HG02973 (cell line): ENCODE data around the gene PSMD1.
"Not testable (repeated sequence)": the region's sequence is repeated elsewhere in the genome, so short reads cannot be mapped to it uniquely, and the experiment has no call there.

Source experiments
- ATAC-seq: cut with Tn5 transposase; IDR thresholded peaks from one replicate; pipeline ENCODE4 v1.9.1; 2021; ENCODE audit warnings: moderate library complexity; ENCODE audit not compliant: unreplicated experiment

Gene PSMD1

DNA sequence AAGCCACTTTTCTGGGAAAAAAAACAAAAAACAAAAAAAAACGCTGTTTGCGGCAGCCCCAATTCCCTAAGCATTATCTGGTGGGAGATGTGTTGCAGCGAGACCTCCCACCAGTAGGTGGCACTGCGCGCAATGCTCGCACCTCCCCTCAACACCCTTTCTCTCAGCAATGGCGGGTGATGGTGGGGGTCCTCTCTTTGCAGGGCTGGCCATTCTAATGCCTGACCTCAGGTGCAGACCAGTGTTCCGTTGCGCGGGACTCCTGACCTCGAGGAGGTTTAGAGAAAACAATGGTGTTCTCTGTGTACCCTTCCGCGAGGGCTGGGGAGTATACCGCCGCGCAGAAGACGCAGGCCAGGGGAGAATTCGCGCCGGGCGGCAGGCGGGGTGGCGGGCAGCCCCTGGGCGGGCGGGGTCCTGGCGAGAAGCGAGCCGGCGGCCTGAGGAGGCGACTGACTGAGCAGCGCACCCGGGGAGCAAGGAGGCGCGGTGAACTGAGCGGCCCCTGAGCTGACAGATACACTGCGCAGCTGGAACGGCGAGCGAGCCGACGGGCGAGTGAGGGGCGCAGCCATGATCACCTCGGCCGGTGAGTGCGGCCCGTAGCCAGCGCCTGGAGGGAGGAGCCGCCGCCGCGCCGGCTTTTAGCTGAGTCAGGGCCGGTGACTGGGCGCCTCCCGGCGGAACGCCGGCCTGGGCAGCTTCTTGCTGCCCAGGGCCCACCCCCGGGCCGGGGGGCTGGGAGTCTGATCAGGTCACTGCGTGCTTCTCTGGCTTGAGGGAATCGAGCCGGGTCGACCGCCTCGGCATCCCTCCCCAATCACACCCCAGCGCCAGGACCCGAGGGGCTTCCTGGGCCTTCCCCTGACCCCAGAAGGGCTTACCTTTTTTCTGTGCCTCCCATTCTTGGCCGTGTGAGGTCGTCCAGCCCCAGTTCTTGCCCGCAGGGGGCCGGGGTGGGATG, at the start of gene PSMD1:
Gene PSMD1 (plus strand): TSS at position 415 of the 964 bp plus-strand sequence. CDS start 159 bp downstream, at position 574.
- ATAC-seq: peak; percentile 72

DNA sequence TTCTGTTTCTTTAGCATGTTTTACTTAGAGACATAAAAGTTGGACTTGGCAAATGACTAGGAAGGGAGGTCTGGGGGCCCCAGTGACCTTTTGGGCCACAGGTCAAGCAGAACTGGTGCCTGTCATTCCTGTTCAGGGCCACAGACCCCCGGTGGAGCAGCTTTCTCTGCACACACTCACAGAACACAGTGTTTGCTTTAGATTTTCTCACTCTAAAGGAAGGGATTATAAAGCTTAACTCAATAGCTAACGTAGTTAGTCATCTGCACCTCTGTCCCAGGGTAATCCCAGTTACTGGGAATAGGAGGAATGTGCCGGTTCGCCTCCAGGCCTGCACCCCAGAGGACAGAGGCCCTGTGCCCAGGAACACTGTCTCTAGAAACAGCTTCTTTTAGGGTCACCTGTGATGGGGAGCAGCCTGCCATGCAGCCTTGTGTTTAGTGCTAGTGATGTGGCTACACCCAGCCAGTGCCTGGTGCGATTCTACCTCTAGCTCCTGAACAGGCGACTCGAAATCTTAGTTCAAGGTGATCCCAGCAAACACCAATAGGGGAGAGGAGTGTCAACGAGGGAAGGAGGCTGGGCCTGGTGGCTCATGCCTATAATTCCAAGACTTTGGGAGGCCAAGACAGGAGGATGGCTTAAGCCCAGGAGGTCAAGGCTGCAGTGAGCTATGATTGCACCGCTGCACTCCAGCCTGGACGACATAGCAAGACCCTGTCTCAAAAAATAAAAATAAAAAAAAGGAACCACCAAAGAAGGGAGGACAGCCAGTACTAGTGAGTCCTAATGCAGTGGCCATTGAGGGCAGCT, 49.2 kb upstream of the PSMD1 start:
- no peak for ATAC-seq

DNA sequence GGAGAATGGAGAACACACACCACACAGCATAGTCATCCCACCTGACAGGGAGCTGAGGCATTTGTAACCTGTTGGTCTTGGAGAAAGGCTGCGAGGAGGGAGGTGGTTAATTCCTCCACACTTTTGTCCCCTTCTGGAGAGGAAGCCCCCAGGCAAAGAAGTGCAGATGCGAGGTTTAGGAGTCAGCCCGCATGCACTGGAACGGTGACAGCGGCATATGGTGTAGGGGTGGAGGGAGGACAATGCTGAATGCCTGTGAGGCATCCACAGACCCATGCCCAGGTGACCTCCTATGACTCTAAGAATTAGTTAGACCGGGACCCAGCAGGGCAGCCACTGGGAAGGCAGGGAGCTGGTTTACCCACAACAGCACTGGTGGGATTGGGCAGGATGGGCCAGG, 48.5 kb upstream of the PSMD1 start:
- no peak for ATAC-seq

DNA sequence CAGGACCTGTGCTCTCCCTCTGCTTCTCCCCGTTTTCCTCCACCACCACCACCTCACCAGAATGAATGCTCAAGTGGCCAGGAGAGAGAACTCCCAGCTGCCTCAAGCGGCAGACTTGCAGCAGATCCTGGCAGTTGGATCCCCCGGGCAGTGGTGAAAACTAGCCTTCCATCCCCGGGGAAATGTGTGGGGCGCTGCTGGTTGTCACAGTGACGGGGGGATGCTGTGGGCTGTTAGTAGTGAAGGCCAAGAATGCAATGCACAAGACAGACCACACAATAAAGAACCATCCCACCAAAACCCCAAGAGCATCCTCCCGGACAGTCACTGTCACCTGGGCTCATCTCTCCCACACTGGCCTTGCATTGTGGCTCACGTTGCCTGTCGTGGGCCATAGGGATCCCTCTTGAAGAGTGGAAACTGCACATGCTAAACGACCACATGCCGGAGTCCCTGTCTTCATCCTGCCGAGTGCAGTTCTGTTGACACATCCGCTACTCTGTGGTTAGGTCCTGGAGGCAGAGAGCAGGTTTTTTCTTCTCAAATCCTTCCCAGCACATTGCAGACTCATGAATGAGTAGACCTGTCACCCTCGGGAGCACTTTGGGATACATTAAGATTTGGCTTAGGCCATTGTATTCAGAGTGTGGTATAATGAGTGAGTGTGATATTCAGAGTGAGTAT, 47.3 kb upstream of the PSMD1 start:
- no peak for ATAC-seq

DNA sequence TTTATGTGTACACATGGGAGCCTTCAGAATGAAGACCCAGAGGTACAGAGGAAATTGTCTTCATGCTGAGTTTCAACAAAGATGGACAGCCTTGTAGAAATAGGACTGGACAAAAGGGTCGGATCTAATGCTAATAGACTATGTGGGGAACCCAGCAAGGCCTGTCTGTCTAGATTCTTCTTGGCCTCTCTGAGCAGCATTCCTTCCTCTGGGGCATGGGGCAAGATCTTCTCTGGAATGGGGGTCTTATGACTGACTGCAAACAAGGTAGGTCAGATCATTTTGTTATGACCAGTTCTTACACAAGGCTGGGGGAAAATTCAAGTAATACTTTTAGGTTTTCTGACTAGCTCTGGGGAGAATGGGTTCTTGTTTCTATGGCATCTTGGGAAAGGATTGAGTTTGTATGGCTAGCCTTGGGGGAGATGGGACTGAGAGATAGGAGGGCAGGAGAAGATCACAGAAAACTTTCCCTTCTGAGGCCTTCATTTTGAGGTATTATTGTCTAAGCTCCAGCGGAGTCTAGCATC, 46.4 kb upstream of the PSMD1 start:
- ATAC-seq: no peak

DNA sequence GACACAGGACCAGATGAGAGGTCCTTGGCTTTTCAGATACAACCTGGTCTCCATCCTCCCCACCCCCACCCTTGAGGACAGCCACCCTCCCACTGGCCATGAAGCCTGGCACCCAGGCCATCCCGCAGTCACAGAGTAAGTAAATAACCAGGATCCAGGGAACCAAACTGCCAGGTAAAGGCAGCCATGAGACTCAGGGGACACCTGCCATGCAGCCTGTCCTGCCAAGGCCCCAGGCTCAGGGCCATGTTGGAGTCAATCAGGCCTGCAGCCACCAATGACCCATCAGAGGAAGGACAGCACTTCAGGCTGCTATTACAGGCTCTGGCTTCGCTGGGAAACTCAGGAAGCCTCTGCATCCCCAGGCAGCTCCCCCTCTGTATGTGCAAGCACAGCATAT, 45.1 kb upstream of the PSMD1 start:
- ATAC-seq: no peak

DNA sequence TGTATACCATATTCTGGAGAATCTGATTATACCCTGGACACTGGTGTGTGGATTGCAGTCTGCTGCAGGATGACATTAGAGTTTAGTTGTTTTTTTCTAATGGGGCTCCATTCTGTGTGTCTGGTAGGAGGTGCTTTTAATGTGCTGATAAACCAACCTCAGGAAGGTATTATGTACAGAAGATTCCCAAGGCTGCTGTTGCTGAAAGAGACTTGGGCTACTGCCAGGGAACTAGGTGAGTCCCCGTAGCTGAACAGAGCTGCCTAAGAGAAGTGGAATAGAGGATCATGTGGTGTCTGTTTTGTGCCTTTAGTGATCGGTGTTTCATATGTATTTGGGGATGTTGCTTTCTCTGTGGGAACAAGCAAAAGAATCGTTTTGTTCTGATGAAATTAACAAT, 44.2 kb upstream of the PSMD1 start:
- ATAC-seq: no peak

DNA sequence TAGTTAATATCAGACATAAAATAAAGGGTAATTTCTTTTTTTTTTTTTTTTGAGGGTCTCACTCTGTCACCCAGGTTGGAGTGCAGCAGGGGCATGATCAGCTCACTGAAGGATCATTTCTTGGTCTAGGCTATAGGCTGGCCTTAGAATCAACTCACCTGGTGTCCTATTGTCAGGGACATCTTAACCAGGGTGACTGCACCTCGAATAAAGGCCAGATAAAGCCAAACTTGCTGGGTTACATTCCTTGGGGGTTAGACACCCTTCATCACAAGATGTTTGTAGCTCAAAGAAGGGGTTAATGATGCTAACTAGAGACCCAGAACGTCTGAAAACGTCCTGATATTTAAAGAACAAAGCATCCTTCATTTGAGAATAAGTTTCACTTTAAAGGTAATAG, 42.8 kb upstream of the PSMD1 start:
- ATAC-seq: no peak

DNA sequence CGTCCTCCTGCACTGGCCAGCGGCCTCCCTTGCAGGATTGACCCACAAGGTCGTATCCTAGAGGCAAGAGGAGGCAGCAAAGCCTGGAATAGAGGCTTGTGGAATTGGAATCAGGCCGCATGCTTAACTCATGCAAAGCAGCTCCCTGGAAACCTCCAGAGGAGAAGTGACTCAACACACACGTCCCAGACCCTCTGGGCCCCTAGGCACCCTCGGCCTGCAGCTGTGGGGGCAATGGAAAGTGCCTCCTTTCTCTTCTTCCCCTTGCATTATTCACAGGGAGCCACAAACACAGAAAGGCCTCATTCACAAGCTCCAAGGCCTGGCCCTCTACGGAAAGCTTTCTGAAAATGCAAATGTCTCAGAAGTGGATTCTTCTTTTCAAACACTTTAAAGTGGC, 41.2 kb upstream of the PSMD1 start:
- ATAC-seq: no peak

DNA sequence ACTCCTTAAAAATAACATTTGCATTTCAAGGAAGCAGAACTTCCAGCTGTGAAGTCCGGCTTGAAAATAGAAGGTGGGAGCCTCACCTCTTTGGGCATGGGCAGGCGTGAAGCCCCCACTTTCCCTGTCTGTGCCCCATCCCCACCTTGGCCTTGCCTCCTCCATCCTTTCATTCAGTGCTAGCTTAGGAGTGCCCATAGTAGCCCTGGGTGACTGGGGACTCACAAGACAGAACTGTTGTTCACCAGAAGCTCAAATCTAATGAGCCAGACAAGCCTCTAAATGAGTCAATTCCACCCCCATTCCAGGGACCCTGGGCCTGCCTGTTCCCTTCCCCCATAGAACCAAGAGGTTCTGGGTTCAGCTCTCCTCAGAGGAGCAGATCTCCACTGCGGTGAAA, 40.7 kb upstream of the PSMD1 start:
- ATAC-seq: no peak

DNA sequence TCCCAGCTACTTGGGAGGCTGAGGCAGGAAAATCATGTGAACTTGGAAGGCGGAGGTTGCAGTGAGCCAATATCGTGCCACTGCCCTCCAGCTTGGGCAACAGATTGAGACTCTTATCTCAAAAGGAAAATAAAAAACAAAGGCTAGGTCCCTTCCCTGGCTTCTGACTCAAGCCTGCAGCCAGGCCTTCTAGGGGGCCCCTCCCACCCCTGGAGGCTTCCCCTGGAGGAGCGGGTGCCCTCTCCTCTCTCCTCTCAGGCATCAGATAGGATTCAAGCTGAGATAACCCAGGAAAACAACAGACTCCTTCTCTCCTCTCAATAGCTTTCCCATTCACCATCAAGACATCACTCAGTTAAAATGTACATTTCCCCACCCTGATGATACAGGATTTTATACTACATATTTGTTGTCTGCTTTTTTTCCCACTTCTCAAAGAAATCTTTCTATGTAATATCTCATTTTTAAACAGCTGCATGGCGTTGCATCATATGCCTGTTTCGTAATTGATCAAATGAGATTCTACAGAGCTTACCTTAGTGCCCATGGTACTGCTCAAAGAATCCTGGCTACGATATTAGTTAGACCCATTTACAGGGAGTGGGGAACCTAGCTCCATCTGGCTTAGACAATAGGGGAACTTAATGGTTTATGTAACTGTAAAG, 40.0 kb upstream of the PSMD1 start:
- ATAC-seq: no peak

DNA sequence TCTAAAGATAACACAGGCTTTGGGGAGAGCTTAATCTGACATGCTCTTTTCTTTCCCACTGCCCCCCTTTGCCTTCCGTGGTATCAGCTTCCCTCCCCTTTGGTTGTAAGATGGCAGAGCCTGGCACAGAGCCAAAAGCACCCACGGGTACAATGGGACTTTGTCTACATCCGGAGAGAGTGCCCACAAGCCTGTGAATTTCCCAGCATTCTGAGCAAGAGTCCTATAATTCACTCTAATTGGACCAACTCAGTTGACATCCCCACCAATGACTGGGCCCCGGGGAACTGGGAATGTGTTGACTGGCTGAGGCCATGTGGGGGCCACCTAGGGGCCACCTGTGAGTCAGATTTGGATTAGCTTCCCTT, 39.5 kb upstream of the PSMD1 start:
- ATAC-seq: no peak

DNA sequence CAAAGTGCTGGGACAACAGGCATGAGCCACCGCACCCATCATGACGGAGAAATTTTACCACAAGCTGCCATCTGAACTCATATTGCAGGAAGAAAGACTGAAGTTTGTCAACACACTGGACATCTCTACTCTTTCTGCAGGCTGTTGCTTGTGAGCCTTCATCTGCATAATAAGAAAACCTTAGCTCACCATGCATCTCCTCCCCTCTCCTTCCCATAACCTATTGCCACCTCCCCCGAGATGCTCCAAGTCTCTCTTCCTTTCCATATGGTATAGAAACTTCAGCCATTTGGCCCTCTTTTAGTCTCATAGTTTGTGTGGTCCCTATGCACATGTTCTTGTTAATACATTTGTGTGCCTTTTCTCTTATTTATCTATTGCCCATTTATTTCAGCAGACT, 38.5 kb upstream of the PSMD1 start:
- ATAC-seq: no peak

DNA sequence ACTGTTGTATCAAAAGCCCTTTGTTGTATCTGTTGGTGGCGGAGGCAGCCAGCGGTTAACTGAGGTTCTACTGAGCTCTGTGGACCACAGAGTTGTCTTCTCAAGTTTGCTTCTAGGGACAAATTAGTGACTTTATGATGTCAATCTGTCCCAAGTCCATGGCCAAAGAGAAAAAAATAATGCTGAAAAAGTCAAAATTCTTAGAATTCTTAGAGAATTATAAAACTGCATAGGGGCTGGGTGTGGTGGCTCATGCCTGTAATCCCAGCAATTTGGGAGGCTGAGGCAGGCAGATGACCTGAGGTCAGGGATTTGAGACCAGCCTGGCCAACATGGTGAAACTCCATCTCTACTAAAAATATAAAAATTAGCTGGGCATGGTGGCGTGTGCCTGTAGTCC, 31.6 kb upstream of the PSMD1 start:
- not testable (repeated sequence) for ATAC-seq

DNA sequence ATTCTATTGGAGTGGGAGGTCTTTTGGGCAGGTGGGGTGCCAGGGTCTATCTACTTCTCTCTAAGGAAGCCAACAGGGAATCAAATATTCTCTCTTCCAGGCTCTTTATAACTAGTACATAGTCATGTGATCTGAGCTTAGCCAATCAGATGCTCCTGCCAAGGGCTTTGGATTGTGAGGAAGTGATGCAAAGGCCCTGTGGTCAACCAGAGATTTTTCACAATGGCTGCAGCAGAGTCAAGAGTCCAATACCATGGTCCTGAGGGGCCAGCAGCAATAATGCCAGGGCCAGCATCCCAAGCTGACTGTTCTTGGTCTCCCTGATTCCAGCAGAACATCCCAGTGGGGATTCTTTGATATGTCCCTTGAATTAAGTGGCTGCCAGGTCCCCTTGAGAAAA, 27.8 kb upstream of the PSMD1 start:
- no peak for ATAC-seq

DNA sequence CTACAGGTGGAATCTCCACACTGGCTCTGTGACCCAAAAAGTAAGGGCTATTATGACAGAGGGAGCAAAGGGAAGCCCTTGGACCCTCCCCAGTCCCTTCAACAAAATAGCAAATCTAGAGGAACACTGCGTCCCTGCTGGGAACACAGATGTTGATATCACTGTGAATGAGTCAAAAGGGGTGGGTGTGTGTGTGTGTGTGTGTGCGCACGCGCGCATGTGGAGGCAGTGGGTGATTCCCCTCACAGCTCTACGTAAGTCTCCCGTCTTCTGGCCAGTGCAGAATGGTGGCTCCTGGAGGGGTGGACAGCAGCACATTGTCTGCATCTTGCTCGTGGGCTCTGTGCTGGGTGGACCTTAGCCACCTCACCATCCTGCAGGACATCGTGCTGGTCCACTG, 27.1 kb upstream of the PSMD1 start:
- ATAC-seq: no peak

DNA sequence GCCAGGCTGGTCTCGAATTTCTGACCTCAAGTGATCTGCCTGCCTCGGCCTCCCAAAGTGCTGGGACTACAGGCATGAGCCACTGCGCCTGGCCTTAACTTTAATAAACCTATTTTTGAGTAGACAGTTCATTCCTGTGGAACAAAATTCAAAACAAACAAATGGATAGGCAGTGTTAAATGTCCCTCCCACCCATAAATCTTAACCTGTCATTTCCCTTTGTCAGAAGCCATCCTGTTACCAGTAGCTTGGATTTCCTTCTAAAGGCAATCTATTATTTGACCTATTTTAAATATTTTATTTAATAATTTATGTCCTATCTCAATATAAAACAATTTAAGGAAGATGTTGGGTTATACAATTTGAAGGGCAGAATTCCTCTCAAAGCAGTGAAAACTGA, 25.9 kb upstream of the PSMD1 start:
- no peak for ATAC-seq

DNA sequence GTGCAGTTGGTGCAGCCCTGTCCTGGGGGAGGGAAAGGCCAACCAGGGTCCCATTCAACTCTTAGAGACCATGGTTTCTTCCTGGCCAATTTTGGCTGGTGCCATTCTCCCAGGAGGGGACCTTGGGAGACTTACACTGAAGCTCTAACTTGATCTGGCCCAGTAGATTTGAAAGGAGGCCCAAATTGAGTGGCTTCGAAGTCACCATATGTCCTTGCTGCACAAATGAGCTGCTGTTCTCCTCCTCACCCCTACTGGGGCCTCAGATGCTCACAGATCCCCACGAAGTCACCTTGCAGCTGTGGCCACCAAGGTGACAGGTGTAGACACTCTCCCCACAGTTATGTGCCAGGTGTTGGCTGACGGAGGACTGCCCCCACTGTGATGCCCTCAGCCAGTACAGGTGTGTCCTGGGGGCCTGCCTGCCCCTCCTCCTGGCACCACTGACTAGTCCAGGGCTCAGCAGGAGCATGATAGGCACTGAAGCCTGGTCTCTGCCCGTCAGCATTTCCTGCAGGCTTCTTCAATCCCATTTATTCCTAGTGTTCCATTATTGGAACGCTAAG, 24.0 kb upstream of the PSMD1 start:
- no peak for ATAC-seq

DNA sequence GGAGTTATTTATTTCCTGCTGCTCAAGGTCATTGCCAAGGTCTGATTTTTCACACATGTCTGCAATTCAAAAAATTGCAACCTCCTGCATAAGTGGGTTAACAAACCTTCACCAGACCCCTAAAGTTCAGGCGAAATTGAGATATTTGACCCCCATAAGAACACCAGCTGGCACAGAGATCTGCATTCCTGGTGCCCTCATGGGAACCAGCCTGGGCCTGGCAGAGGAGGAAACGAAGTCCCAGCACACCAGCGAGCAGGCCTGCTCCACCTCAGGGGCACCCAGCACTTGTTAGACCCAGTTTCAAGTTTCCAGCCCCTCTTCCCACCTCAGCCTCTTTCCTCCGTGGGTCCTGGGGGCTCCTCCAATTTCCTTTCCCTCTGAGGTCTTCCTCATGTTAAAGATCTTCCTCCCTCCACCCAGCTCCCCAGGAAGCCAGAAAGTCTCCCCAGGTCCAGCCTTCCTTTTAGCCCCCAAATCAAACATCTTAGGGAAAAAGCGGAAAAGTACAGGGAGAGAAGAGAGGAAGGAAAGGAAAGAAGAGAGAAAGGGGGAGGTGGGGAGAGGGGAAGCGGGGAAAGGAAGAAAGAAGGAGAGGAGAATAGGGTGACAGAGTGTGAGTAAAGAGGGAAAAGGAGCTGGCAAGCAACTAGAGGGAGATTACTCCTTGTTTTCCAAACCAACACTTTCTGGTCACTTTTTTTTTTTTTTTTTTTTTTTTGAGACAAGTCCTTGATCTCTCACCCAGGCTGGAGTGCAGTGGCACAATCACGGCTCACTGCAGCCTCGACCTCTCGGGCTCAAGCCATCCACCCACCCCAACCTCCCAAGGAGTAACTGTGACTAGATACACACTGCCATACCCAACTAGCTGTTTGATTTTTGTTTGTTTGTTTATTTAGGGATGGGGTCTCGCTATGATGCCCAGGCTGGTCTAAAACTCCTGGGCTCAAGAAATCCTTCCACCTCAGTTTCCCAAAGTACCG, 23.2 kb upstream of the PSMD1 start:
- ATAC-seq: no peak
